Endothelial cell (in vitro differentiated cells): Measurements from ENCODE around the gene DMBX1. TPM values are rescaled to one million over a fixed set of nuclear protein-coding genes. Genes with fewer than 3 reads are reported as not detected.

Experiments
- DNase-seq: peaks from one replicate; pipeline ENCODE4 v3.0.0; 2021; ENCODE audit warnings: low spot score
- H3K27ac Mint-ChIP-seq: one replicate; pipeline ENCODE4 v1.8.0; 2021; ENCODE audit warnings: mixed read lengths, inconsistent platforms; ENCODE audit not compliant: unreplicated experiment
- H3K27me3 Mint-ChIP-seq: one replicate; pipeline ENCODE4 v1.8.0; 2021; ENCODE audit warnings: mild to moderate bottlenecking, moderate library complexity, mixed read lengths, inconsistent platforms; ENCODE audit not compliant: unreplicated experiment
- H3K36me3 Mint-ChIP-seq: one replicate; pipeline ENCODE4 v1.8.0; 2021; ENCODE audit warnings: mild to moderate bottlenecking, low read depth, mixed read lengths, inconsistent platforms; ENCODE audit not compliant: unreplicated experiment
- H3K4me1 Mint-ChIP-seq: one replicate; pipeline ENCODE4 v1.8.0; 2021; ENCODE audit warnings: mild to moderate bottlenecking, mixed read lengths, inconsistent platforms; ENCODE audit not compliant: unreplicated experiment
- H3K4me3 Mint-ChIP-seq: one replicate; pipeline ENCODE4 v1.8.0; 2021; ENCODE audit warnings: mild to moderate bottlenecking, mixed read lengths, inconsistent platforms; ENCODE audit not compliant: unreplicated experiment
- H3K9me3 Mint-ChIP-seq: one replicate; pipeline ENCODE4 v1.8.0; 2021; ENCODE audit warnings: mixed read lengths, inconsistent platforms; ENCODE audit not compliant: unreplicated experiment
- CTCF ChIP-seq: fragments of 200-600 bp; sonication (generic); IDR thresholded peaks from one replicate; pipeline ENCODE4 v1.5.0; 2021; ENCODE audit warnings: antibody characterized with exemption; ENCODE audit not compliant: unreplicated experiment
- total RNA-seq: library from RNA; stranded (reverse); fragmentation: NEBNext Ultra II Directional; extraction: Animal tissue kit (Norgen Biotek cat#: 25700); gene quantifications from one replicate; pipeline ENCODE4 v1.2.1, GENCODE V29; 2021; ENCODE audit not compliant: unreplicated experiment

Gene DMBX1
- total RNA-seq, 1 donor from 2014 or later, result not detected

- Mint-ChIP-seq H3K4me3 (no peak overlapping the region), H3K4me1 (peaks cover 3% of the 10 kb centered on the region), H3K27ac (no peak overlapping the region), H3K27me3 (peaks cover 6% of the 10 kb centered on the region), H3K9me3 (no peaks in the 10 kb centered on the region), H3K36me3 (no peaks in the 10 kb centered on the region)
- TF ChIP-seq CTCF, result no peak
- DNase-seq, result no peak
Observed at GRCh38 chr1:46471848-46472492, 17.7 kb upstream of the DMBX1 start.

- H3K4me1 Mint-ChIP-seq, result no peaks in the 10 kb centered on the region
- TF ChIP-seq CTCF, result no peak
- peaks cover 3% of the 10 kb centered on the region for H3K27me3 Mint-ChIP-seq
- no peak overlapping the region for H3K4me3 Mint-ChIP-seq
- DNase-seq, result no peak
- no peak overlapping the region for H3K27ac Mint-ChIP-seq
- H3K9me3 Mint-ChIP-seq, result no peaks in the 10 kb centered on the region
- no peaks in the 10 kb centered on the region for H3K36me3 Mint-ChIP-seq
Observed at GRCh38 chr1:46472498-46473181, 17.0 kb upstream of the DMBX1 start.

GRCh38 chr1:46473991-46474390 is 15.6 kb upstream of the DMBX1 start:
- H3K36me3 Mint-ChIP-seq, result no peaks in the 10 kb centered on the region
- no peaks in the 10 kb centered on the region for H3K9me3 Mint-ChIP-seq
- no peaks in the 10 kb centered on the region for H3K4me1 Mint-ChIP-seq
- TF ChIP-seq CTCF, result no peak
- no peak overlapping the region for H3K27ac Mint-ChIP-seq
- H3K4me3 Mint-ChIP-seq, result no peak overlapping the region
- H3K27me3 Mint-ChIP-seq, result peaks cover 4% of the 10 kb centered on the region
- DNase-seq, result no peak

GRCh38 chr1:46474570-46474969 is 15.1 kb upstream of the DMBX1 start:
- DNase-seq, result no peak
- Mint-ChIP-seq H3K4me3 (no peak overlapping the region), H3K36me3 (no peaks in the 10 kb centered on the region), H3K27me3 (peaks cover 4% of the 10 kb centered on the region), H3K9me3 (no peaks in the 10 kb centered on the region), H3K27ac (no peak overlapping the region), H3K4me1 (no peaks in the 10 kb centered on the region)
- no peak for TF ChIP-seq CTCF

- DNase-seq, result no peak
- Mint-ChIP-seq H3K27ac (no peak overlapping the region), H3K4me1 (no peaks in the 10 kb centered on the region), H3K9me3 (no peaks in the 10 kb centered on the region), H3K36me3 (no peaks in the 10 kb centered on the region), H3K4me3 (no peak overlapping the region), H3K27me3 (peaks cover 4% of the 10 kb centered on the region)
- no peak for TF ChIP-seq CTCF
Observed at GRCh38 chr1:46476673-46477072, 13.0 kb upstream of the DMBX1 start.
